Keratinocyte (primary cell): Measurements from ENCODE around the gene CGRRF1.

Experiments
- CTCF ChIP-seq, 3 experiments: IDR thresholded peaks in 1 of 3; conservative IDR thresholded peaks in 1 of 3; optimal IDR thresholded peaks in 1 of 3; 2 replicates in 2 of 3; 3 replicates in 1 of 3; pipeline versions ENCODE3 to v1.5.1; 2011; ENCODE audit warnings: low read length in 3 of 3, mild to moderate bottlenecking in 3 of 3, moderate library complexity in 2 of 3, control low read depth in 1 of 3, inconsistent platforms in 1 of 3; ENCODE audit not compliant: insufficient read depth in 2 of 3; ENCODE audit errors: extremely low read depth in 1 of 3
- EZH2 ChIP-seq: IDR thresholded peaks from one replicate; pipeline ENCODE4 v1.6.1; 2012; ENCODE audit warnings: inconsistent platforms, mild to moderate bottlenecking, low read length, moderate library complexity

GRCh38 chr14:54574528-54574927, 64.8 kb downstream of the CGRRF1 start:
- TF ChIP-seq CTCF (optimal IDR thresholded peaks at IDR 0.05 in 1 of 3, IDR thresholded peaks at IDR 0.05 in 1 of 3, conservative IDR thresholded peaks at IDR 0.05 in 1 of 3; ENCODE audit: extremely low read depth in 1 of 3, insufficient read depth in 2 of 3, low read length in 3 of 3) (no peak), EZH2 (no peak)
